HG03571 (cell line): ENCODE data around the gene ADIPOQ.
"Not testable (repeated sequence)": the region's sequence is repeated elsewhere in the genome, so short reads cannot be mapped to it uniquely, and the experiment has no call there.

ENCODE experiments used
- ATAC-seq: cut with Tn5 transposase; IDR thresholded peaks from one replicate; pipeline ENCODE4 v1.9.1; 2021; ENCODE audit not compliant: unreplicated experiment

Gene ADIPOQ

GRCh38 chr3:186842426-186843038, at the start of gene ADIPOQ:
Gene ADIPOQ, plus strand, starts transcription at chr3:186842710. Its CDS starts 10,349 bp downstream, at chr3:186853059.
- ATAC-seq = no peak

- no peak for ATAC-seq
Measured at GRCh38 chr3:186798239-186798874, 44.2 kb upstream of the ADIPOQ start.

DNA sequence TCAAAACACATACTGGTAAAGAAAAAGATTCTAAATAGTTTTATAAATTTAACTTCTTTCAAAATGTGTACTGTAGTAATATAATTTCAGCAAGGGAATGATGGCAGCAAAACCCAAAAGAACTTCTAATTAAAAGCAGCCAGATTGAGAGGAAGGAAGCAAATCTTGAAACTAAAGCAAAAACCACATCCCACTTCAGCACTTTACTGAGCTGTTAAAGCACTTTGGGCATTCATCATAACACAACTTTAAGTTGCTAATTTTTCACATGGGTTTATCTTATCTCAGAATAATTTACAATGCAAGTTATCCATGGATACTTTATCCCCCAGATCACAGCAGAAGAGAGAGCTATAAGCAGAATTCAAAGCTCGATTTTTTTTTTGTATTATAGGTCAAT, 42.2 kb upstream of the ADIPOQ start:
- ATAC-seq = no peak

DNA sequence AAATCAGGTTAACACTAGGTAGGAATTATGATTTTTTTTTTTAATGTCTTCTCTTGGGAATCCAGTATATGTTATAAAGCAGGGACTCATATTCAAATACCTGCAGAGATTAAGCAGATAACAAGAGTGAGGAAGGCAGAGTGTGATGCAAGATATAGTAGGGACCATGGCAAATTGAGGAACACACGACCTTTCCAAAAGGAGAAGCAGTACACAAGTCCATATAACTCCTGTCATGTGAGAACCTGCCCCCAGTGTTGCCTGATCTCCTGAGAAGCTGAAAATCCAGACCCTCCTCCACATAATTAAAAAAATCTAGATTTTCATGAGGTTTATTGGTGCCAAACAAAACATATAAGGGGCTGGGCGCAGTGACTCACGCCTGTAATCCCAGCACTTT, 39.8 kb upstream of the ADIPOQ start:
- ATAC-seq = no peak

- ATAC-seq = not testable (repeated sequence)
Measured at GRCh38 chr3:186803447-186803846, 39.1 kb upstream of the ADIPOQ start.

- ATAC-seq = peak; percentile 89
Measured at GRCh38 chr3:186806089-186807055, 36.1 kb upstream of the ADIPOQ start, which contains the start of gene RFC4. Gene RFC4, minus strand, starts transcription at chr3:186806482. Its CDS starts 1,769 bp downstream, at chr3:186804713.

GRCh38 chr3:186807231-186807630, 35.3 kb upstream of the ADIPOQ start:
- no peak for ATAC-seq

DNA sequence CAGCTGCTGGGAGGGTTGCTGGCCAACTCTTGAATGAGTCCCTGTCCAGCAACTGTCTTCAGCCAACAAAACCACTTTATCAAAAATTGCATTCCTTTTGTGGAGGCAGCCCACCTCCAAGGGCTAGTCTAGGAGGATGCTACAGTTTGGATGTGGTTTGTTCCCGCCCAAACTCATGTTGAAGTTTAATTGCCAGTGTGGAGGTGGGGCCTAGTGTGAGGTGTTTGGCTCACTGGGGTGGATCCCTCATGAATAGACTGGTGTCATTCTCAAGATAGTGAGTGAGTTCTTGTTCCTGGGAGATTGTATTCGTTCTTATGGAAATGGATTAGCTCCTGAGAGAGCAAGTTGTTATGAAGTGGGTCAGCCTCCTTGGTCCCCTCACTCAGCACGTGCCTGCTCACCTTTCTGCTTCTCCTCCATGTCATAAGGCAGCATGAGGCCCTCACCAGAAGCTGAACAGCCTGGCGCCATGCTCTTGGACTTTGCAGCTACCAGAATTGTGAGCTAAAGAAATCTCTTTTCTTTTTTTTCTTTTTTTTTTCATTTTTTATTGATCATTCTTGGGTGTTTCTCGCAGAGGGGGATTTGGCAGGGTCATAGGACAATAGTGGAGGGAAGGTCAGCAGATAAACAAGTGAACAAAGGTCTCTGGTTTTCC, 32.0 kb upstream of the ADIPOQ start:
- no peak for ATAC-seq

- not testable (repeated sequence) for ATAC-seq
Measured at GRCh38 chr3:186811313-186811712, 31.2 kb upstream of the ADIPOQ start.

DNA sequence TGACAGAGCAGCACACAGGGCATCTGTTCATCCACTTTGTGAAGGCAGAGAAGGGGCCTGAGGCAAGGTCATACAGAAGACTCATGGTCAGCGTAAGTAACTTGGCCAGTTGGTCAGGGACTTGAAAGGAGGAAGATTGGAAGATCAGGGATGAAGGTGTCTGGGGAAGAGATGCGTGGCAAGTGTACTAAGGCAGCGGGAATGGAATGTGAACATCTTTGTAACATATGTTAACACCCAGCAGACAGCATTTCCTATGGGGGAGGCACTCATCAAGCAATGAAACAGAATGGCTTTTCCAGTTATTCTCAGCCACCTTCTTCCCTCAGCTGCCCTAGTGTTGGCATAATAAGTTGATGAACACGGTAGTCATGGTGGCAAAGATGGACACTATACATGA, 28.4 kb upstream of the ADIPOQ start:
- no peak for ATAC-seq

GRCh38 chr3:186815435-186815834, 27.1 kb upstream of the ADIPOQ start:
- no peak for ATAC-seq

GRCh38 chr3:186818516-186818915, 24.0 kb upstream of the ADIPOQ start:
- no peak for ATAC-seq

DNA sequence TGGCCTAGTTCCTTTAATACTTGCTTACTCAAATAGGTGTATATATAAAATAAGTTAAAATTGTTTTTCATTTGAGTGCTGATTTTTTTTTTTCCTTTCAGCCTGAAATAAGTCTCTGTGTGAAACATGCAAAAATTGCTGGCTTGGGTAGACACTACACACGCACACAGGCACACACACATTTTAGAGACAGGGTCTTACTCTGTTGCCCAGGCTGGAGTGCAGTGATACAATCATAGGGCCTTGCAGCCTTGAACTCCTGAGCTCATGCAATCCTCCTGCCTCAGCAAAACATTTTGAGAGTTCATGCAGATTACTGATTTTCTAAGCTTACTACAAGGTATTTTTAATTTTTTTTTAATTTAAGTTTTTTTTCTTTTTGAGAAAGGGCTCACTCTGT, 23.6 kb upstream of the ADIPOQ start:
- ATAC-seq = no peak

DNA sequence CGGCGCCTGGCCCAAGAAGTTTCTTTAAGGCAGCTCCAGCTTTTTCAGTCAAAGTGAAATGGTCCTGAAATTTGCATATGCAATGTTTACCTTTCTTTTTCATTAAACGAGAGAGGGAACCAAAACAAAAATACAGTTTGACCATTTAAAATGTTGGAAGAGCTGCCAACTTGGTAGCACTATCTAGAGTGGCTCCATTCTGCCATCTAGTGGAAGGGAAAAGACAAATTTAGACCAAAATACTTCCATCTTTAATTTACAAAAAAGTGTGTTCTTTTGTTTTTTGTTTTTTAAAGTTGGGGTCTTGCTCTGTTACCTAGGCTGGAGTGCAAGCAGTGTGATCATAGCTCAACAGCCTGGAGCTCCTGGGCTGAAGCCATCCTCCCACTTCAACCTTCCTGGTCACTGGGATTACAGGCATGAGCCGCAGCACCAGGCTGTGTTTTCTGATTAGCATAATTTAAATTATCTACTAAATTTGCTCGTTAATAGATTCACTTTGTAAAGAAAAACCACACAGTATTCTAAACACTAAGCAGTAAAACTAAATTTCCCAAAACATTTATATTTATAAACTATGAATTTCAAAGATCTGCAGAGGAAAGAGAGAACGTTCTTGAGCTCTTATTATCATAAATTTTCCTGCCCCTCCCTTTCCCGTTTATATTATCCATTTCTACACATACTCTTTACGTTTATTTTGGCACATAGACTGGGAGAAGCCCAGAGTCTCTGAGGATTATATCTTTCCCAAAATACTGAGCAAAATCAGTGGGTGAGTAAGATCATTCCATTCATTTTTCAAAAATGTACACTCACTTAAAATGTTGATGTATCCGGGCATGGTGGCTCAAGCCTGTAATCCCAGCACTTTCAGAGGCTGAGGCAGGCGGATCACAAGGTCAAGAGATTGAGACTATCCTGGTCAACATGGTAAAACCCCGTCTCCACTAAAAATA, 20.8 kb upstream of the ADIPOQ start:
- ATAC-seq = no peak

- not testable (repeated sequence) for ATAC-seq
Measured at GRCh38 chr3:186822388-186822759, 20.1 kb upstream of the ADIPOQ start.

DNA sequence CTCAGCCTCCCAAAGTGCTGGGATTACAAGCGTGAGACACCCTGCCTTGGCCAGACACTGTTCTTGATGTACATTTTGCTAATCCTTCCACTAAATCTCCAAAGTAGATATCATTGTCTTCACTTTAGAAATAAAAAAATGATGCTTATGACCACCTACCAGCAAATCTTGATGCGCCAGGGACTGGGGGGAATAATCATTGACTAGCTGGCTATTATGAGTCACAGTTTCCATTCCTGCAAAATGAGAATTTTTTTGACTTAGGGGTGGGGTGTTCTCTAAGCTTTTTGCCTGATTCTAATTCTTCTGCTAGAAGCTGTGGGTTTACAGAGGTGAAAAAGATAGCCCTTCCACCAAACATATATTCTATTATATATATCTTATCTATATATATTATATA, 19.1 kb upstream of the ADIPOQ start:
- ATAC-seq = no peak

GRCh38 chr3:186824430-186825139, 17.9 kb upstream of the ADIPOQ start:
- no peak for ATAC-seq

DNA sequence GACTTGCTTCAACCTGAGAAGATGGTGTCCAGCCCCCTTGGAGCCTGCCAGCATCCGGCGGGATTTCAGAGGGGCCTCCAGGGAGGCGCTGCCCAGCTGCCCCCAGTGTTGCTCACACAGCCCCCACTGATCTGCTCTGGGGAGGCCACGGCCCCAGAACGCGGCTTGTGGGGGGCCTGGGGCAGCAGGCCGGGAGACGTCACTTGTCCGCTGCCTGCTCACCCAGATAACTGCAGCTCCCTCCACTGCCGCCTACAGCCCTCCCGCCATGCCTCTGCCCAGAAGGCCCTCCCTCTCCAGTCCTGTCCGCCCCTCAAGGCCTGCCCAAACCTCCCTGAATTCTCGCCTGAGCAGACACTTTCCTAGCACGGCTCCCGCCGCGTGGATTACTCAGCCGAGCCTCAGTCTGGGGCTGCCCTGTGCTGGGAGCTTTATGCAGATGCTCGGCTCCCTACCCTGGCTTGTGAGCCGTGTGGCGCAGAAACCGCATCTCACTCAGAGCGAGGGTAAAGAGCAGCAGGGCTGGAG, 17.2 kb upstream of the ADIPOQ start:
- ATAC-seq = no peak

DNA sequence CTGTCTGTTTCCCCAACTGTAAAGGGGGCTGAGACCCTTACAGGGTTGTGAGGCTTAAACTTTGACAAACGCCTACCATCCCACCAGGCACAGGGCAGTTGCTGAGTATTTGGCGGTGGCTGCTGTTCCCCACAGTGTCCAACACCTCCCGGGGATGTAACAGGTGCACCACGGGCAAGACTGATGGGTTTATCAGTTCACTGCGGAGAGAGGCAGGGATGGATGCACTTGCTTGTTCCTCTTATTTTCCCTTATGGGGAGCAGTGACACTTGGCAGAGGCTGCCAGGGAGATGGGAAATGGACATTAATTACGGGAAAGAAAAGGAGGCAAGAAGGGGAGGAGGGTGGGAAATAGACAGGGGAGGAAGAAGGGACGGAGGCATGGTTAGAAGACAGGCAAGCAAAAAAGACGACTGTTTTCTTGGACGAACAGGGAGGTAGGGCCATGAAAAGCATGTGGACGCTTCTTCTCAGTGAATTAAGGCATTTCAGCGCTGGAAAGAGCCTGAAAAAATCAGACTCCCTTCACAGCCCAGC, 16.6 kb upstream of the ADIPOQ start:
- ATAC-seq = no peak
